NCI-H1694 (cell line): Measurements from ENCODE around the gene GAPDH.
"Not testable (repeated sequence)": the region's sequence is repeated elsewhere in the genome, so short reads cannot be mapped to it uniquely, and the experiment has no call there.

Source experiments
- DNase-seq: peaks from one replicate; lab custom pipeline; 2025; lab: John Stamatoyannopoulos, UW

Gene GAPDH

DNA sequence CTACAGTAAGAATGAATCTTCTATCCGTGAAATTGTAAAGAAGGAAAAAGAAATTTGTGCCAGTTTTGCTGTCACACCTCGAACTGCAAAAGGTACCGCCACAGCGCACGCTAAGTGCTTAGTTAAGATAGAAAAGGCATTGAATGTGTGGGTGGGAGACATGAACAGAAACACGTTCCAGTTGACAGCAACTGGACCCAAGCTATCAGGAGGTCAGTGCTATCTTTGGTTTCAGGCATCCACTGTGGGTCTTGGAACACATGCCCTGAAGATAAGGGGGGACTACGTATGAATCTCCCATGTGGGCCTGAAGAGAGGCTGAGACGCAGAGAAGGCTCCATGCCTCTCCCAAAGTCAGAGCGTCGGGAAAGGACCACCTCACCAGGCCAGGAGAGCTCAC is 11.7 kb downstream of the GAPDH start:
- DNase-seq, result no peak

DNA sequence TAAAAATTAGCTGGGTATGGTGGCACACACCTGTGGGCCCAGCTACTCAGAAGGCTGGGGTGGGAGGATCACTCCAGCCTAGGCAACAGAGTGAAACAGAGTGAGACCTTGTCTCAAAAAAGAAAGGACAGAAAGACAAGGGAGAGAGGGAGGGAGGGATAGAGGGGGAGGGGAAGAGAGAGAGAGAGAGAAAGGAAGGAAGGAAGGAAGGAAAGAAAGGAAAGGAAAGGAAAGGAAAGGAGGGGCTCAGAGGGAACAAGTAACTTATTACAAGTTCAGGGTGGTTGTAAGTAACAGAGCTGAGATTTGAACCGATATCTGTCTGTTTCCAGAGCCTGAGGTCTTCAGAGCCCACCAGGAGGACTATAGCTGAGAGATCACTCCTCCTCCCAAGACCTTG is 13.2 kb downstream of the GAPDH start:
- no peak for DNase-seq

DNA sequence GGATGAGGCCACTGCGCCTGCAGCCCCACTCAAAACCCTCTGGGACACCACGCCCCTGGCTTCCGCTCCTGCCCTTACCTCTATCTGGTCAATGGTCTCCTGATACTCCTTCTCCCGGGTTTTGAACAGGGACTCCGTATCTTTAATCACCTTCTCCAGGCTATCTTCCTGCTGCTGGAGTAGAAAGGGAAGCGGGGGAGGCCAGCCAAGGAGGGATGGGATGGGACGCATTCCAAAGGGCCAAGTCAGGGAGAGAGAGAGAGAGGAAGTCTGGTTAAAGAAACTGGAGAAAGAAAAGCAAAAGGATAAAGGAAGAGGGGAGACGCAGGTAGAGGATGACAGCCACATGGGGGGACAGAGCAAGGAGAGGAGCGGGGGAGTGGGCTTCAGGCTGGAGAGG is 13.7 kb downstream of the GAPDH start:
- DNase-seq, result no peak

- no peak for DNase-seq
These were observed 14.2 kb downstream of the GAPDH start for GRCh38 chr12:6548556-6548955.

GRCh38 chr12:6548966-6549683 is 14.8 kb downstream of the GAPDH start:
- DNase-seq, result no peak

- no peak for DNase-seq
These were observed 15.4 kb downstream of the GAPDH start for GRCh38 chr12:6549684-6550151.

- DNase-seq, result no peak
These were observed 16.2 kb downstream of the GAPDH start for GRCh38 chr12:6550294-6551062.

- DNase-seq, result no peak
These were observed 16.7 kb downstream of the GAPDH start for GRCh38 chr12:6551063-6551461.

GRCh38 chr12:6551496-6552139 is 17.3 kb downstream of the GAPDH start:
- no peak for DNase-seq

- DNase-seq, result no peak
These were observed 17.8 kb downstream of the GAPDH start for GRCh38 chr12:6552140-6552551.

GRCh38 chr12:6553051-6553868 is 18.9 kb downstream of the GAPDH start:
- DNase-seq, result peak; percentile 39

GRCh38 chr12:6554168-6555017 is 20.1 kb downstream of the GAPDH start:
- peak; percentile 35 for DNase-seq

GRCh38 chr12:6555018-6555691 is 20.8 kb downstream of the GAPDH start:
- no peak for DNase-seq

DNA sequence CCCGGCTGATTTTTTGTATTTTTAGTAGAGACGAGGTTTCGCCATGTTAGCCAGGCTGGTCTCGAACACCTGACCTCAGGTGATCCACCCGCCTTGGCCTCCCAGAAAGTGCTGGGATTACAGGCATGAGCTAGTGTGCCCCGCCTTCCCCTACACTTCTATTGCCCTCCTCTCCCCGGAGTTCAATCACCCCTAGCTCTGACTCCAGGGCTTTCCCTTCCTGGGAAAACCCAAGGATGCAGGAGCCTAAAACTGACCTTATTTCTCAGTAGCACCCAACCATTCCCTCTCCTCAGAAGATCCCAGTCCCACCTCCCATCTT is 22.1 kb downstream of the GAPDH start:
- not testable (repeated sequence) for DNase-seq

DNA sequence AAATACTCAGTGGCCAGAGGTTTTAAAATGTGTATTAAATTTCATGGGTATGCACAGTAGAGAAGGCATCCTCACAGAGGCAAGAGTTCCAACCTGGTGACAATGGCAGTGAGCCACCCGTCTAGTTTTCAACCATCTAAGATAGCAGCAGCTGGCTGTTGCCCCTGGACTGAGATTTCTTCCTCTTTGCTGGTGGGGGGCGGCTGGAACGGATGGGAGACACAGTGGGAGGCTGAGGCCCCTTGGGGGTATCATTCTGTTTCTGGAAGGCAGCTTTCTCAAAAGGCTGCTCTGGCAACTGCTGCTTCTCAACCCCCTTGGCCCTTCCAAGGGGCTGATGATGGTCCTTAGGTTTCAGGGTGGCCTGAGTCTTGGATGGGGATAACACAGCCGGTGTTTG is 22.5 kb downstream of the GAPDH start:
- no peak for DNase-seq

DNA sequence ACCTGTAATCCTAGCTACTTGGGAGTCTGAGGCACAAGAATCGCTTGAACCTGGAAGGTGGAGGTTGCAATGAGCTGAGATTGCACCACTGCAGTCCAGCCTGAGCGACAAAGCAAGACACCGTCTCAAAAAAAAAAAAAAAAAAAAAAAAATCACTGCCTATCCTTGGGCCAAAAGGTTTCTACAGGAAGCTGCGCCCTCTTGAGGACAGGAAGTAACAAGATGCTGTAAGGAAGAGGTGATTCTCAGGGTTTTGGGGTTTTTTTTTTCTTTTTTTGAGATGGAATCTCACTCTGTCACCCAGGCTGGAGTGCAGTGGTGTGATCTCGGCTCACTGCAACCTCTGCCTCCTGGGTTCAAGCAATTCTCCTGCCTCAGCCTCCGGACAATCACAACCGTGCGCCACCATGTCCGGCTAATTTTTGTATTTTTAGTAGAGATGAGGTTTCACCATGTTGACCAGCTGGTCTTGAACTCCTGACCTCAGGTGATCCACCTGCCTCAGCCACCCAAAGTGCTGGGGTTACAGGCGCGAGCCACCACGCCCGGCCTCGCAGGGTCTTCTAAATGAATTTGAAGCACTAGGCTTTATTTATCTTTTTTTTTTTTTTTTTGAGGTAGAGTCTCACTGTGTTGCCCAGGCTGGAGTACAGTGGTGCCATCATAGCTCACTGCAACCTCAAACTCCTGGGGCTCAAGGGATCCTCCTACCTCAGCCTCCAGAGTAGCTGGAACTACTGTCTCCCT is 23.9 kb downstream of the GAPDH start:
- not testable (repeated sequence) for DNase-seq

DNA sequence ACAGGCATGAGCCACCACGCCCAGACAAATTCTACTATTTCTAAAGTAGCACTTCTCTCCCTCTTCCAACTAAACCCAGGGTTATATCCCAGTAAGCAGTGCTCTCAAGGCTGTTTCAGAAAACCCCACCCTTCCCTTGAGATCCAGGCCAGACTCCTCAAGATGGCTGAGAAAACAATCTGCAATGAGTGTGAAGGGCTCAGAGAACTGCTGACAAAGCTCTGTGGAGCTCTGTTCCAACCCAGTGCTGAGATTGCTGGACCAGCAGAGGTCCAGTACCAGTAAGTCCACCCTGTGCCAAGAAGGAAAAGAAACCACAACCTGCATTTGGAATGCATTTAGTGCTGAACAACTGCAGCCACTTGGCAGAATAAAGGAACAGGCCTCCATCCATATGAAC is 25.2 kb downstream of the GAPDH start:
- no peak for DNase-seq

DNA sequence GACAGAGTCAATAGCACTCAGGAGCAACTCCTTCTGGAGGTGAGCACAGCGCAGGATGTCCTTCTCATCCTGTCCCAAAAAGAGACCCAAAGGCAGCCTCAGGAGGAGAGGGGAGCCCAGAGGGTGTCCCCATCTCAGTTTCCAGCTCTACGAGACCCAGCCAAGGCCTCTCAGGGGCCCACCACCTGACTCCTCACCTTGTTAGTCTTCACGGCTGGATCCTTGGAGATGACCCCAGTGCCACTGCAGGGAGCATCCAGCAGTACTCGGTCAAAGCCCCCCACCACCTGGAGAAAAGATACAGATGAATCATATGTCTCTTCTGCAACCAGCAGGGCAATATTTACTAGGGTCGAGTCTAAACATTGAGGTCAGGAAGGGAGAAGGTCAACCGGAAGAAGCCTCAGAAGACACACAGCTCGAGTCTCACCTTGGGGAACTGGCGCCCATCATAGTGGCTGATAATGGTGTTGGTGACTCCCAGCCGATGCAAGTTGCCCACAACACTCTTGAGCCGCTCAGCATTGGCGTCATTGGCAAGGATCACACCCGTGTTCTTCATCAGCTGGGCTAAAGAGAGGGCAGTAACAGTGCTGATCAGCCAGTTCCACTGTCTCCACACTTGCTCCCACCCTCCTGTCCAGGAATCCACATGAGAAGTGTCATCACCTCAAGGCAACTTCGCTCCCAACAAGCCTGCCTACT is 26.3 kb downstream of the GAPDH start:
- no peak for DNase-seq

DNA sequence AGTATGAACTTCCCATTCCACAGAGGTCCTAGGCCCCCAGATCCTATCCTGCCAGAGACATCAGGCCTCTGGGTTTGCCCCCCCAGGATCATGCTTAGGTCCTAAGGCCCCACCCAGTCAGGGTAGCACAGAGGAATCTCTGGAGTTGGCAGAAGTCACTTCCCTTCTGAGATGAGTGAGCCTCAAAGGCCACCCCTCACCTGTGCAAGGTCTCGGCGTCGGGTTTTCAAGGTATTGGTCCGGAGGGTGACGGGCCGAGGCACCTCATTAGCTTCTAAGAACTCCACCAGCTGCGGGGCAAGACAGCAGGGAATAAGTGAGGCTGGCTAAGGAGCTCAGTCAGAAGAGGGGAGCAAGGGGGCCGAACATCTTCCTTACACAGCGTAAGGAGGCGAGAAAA is 28.6 kb downstream of the GAPDH start:
- no peak for DNase-seq
